Hematopoietic multipotent progenitor cell (in vitro differentiated cells): ENCODE measurements around the gene SAC3D1. TPM values are rescaled to one million over a fixed set of nuclear protein-coding genes. Genes with fewer than 3 reads are reported as not detected.

Experiments used
- DNase-seq, 3 donors: peaks; one replicate each; pipeline ENCODE4 v3.0.0-alpha.2; 2011 to 2015; ENCODE audit warnings: low read depth in 2 of 3, low spot score in 2 of 3
- total RNA-seq: library from RNA; depleted of rRNA; stranded (reverse); fragments of >200 nt; gene quantifications from one replicate; pipeline ENCODE4 v1.2.3, GENCODE V29; 2012

SAC3D1 gene
- total RNA-seq, 1 donor = 12.4 TPM

DNA sequence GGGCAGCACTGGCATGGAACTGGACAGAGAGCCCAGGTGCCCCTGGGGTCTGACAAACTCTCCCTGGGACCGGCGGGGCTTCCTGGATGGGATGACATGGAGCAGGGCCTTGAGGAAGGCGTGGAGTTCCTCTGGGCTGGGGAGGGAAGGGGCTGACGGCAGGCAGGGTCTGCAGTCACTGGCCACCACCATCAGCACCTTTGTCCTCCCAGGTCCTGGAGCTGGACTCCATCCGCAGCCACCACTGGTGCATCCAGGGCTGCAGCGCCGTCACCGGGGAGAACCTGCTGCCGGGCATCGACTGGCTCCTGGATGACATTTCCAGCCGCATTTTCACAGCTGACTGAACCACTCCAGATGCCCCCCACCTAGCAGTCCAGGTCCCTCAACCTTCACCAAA lies 19.5 kb upstream of the SAC3D1 start:
- DNase-seq = no peak

DNA sequence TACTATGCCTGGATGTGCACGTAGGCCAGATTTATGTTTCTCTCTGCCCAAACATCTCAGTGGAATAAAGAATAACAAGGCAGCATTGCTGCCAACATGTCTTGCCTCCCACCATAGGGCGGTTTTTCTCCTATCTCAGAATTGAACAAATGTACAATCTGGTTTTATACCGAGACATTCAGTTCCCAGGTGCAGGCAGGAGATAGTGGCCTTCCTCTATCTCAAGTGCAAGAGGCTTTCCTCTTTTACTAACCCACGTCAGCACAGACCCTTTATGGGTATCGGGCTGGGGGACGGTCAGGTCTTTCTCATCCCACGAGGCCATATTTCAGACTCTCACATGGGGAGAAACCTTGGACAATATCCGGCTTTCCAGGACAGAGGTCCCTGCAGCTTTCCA lies 17.5 kb upstream of the SAC3D1 start:
- peak in 1 of 3 donors; percentile 45 for DNase-seq

DNA sequence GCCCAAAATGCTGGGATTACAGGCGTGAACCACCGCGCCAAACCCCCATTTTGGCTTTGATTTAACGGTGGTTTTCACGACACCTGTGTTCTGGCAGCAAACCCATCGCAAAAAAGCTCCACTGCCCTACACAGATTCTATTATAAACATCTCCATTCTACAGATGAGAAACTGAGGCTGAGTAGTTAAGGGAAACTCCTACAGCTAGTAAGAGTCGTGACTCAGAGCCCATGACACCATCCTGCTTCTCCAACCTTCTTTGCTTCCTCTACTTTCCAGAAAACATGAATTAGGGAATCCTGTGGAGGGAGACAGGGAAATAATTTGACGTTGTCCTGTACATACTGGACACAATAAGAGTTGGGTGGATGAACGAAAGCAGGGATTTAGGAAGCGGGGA lies 14.2 kb upstream of the SAC3D1 start:
- DNase-seq = no peak

DNA sequence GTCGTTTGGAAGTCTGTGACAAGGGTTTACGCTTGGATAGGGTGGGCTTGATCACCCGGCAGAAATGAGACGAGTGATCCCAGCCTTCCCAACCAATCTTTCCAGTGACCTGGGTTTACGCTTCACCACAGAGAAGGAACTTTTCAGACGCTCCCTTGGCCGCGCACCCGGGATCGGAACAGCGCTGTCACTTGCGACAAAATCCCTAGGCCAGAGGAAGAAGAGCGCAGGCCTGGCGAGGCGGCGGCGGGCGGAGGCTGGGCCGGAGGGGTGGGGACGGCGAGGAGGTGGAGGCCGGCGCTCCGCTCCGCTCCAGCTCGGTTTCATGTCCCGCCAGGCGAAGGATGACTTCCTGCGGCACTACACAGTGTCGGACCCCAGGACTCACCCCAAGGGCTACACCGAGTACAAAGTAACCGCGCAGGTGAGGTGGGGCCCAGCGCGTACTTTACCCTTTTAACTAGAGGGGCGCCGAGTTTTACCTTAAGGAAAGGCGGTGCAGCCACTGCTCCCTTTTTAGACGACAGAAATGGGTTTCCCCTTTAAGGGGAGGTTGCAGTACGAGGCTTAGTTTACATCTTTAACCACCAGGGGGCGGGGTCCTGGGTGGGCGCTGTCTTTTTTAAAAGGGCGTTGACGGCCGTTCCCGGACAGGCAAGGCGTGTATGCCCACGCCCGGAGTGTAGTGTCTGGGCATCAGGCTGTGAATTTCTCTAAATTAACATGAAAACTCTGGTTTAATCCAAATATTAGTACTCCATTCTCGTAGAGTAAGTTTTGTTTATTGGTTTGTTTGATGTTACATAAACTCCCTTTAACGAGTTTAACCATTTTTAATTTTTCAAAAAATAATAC lies 13.6 kb upstream of the SAC3D1 start, which contains the start of gene SNX15:
Gene SNX15, plus strand, starts transcription at position 227 of the 855 bp plus-strand sequence. Its CDS starts 99 bp downstream, at position 326.
- peak; percentile 83 to 98 (median 96) for DNase-seq

DNA sequence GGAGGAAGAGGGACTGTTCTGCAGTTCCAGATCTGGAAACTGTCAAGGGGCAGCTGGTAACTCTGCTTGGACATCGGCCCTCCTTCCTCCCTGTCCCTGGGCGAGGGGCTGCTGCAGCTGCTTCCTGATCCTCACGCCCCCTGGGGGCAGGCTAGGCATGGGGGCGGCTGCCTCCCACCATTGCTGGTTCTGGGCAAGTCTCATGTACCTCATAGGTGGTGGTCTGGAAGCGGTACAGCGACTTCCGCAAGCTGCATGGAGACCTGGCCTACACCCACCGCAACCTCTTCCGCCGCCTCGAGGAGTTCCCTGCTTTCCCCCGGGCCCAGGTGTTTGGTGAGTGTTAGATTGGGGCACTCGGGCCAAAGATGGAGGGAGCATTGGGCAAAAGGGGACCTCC lies 8.8 kb upstream of the SAC3D1 start:
- DNase-seq = no peak

DNA sequence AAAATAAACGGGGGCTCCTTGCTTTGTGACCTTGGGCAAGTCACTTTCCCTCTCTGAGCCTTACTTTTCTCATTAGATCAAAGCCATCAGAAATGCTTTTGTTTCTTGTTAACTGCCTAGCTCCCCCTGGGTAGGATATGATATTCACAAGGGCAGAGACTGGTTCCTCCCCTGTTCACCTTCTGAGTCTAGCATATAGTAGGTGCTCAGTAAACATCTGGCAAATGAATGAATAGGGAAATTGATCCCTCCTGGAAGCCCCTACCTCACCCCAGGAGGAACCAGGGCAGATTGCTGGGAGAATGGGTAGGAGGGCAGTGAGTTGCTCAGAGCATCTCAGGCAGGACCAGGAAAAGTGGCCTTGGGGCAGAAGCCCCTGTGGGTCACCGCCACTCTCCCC lies 6.6 kb upstream of the SAC3D1 start:
- no peak for DNase-seq

DNA sequence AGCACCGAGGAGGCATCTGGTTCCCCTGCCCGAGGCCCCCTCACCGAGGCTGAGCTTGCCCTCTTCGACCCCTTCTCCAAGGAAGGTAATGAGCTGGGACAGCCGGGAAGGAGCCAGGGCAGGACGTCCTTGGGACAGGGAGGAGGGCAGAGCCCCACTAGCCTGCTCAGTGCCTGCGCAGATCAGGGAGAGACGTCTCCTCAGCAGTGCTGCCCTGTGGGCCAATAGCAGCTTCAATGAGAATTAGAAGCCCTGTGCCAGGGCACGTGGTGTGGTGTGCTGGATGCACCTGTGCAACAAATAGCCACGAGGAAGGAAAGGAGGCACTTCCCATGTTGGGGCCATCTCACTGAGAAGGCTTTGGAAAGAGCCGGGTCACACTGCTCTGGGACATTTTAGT lies 5.4 kb upstream of the SAC3D1 start:
- no peak for DNase-seq

DNA sequence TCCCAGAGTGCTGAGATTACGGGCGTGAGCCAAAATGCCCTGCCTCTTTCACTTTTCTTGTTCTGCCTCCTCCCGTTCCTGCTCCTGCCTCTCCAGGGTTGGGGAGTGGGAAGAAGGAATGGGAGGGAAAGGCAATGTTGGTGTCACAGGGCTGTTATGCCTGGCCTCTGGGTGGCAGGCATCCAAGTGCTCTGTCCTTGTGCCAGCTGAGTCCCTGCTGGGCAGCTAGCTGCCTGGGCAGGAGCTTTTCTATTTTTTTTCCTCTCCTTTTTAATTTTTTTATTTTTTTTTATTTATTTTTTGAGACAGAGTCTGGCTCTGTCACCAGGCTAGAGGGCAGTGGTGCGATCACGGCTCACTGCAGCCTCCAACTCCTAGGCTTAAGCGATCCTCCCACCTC lies 4.1 kb upstream of the SAC3D1 start:
- DNase-seq = no peak

DNA sequence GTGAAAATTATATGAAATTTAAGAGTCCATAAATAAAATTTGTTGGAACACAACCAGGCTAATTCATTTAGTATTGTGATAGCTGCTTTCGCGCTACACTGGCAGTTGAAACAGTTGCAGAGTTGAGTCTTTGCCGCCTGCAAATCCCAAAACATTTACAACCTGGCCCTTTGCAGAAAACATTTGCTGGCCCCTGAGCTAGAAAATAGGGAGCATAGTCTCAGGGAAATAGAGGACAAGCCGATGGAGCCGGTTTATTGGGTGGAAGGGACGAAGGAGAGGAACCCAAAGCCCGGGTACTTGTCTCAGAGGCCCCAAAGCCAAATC lies 527 bp upstream of the SAC3D1 start:
- DNase-seq = no peak

DNA sequence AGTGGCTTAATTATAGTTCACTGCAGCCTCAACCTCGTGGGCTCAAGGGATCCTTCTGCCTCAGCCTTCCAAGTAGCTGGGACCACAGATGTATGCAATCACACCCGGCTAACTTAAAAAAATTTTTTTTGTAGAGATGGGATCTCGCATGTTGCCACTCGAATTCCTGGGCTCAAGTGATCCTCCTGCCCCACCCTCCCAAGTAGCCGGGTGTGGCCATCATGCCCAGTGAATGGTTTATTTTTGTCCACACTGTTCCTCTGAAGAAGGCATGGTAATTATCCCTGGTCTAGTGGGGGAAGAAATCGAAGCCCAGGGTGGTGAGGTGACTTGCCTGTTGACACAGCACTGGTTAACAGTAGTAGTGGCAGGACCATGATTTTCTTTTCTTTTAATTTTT lies 1.9 kb downstream of the SAC3D1 start:
- no peak for DNase-seq

DNA sequence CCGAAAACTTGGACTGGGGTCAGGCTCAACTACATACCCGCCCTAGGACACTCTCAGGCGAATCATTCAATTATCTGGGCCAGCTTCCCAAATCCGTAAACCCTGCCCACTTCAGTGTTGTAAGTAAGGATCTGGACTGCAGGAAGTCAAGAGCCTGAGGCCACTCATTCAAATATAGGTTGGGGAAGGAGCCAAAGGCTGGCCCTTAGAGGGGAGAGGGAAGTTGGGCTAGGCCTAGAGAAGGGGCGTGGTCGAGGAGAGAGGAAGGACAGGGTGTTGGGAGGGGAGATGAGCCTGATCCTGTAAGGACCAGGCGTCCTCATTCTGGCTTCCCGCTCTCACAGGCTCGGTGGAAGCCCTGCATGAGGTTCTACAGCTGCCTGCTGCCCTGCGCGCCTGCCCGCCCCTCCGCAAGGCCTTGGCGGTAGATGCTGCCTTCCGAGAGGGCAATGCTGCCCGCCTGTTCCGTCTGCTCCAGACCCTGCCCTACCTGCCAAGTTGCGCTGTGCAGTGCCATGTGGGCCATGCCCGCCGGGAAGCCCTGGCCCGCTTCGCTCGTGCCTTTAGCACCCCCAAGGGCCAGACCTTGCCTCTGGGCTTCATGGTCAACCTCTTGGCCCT lies 3.0 kb downstream of the SAC3D1 start:
- no peak for DNase-seq

DNA sequence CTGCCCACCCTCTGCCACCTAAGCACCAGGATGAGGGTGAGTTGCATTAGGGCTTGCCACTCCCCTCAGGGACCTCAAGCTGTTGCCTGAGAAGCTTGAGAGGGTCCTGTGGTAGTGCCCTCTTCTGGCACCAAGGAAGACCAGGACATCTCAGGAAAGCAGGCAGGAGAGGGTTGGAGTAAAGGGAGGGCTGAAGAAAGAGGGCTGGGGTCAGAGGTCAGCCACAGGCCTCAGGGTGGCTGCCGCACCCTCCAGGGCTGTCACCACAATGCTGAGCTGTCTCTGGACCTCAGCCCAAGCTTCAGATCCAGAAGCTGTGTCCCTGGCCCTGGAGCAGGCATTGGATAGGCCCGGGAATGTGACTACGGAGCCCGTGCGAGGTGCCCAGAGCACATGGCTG lies 4.1 kb downstream of the SAC3D1 start:
- no peak for DNase-seq

DNA sequence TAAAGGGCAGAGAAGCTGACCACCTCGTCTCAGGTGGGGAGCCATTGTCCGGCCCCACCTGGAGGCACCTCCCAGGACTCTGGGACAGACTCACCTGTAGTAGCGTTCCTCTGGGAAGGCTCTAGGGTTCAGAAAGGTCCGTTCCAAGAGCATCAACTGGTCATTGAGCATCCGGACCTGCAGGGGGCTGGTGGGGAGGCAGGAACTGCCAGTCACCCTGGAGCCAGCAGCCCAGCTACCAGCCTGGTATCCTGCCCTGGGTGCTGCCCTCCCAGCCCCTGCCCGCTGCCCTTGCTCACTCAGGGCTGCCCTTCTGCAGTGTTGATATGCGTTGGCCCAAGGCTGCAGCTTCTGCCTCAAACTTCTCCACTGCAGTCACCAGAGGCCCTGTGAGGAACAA lies 4.7 kb downstream of the SAC3D1 start:
- DNase-seq = no peak

DNA sequence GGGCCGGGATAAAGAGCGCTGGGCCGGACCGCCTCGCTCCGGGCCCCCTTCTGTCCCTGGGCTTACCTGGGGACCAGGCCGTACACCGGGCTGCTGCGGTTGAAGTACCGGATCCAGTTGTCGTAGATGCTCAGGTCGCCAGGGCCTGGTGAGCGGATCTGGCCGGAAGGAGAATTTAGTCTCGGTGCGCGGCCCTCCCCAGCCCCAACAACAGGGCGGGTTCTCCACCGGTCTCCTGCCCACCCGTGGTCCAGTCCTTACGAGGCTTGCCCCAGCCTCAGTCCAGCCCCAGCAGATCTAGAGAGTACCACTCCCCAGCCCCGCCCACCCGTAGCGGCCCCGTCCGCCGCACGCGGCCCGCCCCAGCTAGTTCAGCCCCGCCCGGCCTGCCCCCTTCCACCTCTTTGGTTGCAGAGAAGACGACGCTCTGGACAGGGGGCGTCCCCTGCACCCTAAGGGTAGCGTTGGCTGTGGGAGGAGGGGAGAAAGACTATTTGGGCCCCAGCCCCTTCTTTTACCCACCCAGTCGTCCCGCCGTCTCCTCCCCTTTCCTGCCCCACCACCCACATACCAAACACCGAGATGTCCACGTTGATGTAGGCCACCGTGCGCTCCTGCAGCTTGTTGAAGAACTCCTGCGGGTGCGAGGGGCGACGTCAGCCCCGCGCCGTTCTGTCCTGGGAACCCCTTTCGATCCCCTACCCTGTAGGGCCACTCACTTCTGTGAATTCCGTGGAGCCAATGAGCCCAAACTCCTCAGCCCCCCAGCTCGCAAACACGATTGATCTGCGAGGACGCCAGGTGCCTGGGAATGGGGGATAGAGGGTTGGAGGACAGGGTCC lies 6.8 kb downstream of the SAC3D1 start:
- peak in 1 of 3 donors; percentile 29 for DNase-seq

DNA sequence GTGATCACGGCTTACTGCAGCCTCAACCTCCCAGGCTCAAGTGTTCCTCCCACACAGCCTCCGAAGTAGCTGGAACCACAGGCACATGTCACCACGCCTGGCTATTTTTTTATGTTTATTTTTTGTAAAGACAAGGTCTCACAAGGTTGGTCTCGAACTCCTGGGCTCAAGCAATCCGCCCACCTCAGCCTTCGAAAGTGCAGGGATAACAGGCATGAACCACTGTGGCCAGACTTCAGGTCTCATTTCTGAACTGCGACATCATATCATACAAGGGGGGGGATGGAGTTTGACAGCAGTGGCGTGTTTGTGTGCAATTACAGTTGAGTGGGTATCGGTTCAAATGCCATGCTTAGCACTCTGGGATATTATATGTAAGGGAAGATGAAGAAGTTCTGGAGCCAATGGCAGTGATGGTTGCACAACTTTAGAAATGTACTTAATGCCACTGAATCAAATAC lies 10.4 kb downstream of the SAC3D1 start:
- no peak for DNase-seq

DNA sequence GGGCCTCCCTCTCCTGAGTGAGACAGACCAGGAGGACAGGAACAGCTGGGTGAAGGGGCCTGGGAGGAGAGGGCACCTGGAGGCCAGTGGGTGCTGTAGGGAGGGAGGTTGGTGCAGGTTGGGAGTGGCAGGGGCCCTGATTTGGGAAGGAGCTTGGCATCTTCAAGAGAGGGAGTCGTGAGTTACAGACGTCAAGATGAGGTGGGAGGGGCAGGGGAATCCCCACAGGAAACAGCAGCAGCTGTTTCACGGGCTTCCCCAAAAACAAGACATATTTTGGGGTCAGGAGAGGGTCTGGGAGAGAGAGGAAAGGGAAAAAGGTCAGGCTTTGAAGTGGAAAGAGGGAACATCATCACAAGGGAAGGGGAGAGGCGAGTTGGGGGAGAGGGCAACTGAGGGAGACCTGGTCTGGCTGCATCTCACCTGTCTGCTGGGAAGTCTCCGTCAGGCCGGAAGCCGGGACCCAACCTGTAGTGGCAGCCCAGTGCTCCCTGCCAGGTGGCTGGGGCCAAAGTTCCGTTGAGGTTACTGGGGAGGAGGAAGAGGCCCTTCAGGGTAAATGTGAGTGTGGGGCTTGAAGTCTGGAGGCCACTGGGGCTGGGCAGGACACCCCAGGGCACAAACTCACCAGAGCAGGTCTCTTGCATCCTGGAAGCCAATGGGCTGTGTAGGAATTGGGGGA lies 13.0 kb downstream of the SAC3D1 start:
- peak; percentile 14 to 53 (median 41) for DNase-seq

DNA sequence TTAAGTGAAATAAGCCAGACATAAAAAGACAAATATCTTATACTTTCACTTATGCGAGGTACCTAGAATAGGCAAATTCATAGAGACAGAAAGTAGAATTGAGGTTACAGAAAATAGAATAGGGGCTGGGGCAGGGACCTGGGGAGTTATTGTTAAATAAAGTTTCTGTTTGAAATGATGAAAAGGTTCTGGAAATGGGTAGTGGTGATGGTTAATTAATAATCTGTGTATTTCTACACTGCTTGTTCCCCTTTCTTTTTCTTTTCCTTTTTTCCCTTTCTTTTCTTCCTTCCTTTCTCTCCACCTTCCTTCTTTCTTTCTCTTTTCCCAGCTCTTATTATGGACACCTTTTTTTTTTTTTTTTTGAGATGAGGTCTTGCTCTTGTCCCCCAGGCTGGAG lies 14.5 kb downstream of the SAC3D1 start:
- DNase-seq = no peak

DNA sequence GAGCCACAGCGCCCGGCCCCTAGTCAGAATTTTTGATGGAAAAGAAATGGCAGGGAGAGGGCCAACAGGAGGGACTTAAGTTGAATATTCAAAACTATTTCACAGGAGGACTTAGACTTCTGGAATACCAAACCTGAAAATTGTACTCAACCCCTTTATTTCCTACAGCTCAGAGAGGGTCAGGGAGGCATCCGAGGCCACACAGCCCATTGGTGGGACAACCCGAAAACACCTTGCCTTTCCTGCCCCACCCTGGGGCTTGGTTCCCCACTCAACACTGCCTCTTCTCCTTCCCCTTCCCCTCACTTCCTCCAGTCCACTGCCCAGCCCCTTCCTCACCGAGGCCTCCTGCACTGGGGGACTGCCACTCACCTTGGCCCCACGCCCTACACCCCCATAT lies 16.0 kb downstream of the SAC3D1 start:
- no peak for DNase-seq

DNA sequence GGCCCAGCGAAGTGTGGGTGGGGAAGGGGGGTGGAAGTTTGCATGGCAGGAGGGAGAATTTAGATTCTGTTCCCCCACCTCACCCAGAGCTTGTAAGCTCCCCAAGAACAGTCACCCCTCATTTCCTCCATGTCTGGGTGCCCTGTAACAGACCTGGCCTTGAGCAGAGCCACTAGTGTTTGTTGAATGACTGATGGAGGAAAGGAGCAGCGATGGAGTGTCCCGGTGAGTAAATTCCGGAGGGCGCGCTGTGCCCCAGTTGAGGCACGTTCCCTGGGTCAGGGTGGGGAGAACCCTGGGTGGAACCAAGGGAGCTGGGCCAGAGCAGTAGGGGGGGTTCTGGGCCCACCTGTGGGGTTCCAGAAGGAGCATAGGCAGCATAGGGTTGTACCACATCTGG lies 16.5 kb downstream of the SAC3D1 start:
- DNase-seq = no peak

DNA sequence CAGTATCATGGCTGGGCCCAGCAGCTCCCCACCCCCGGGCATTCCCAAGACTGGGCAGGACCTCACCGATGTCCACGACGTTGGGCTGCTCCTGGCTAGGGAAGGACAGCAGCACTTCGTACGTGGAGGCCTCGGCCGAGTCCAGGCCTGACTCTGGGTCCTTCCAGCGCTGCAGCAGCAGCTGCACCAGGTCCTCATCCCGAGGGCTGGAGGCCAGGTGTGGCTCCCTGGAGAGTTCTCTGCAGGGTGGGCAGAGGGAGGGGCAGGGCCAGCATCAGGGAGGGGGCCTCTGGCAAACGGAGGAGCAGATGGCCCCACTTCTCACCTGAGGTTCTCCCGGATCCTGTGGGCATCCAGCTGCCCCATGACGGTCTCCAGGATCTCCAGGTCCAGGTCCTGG lies 17.0 kb downstream of the SAC3D1 start:
- DNase-seq = no peak
